RWPE1 (cell line): ENCODE results near the gene EPS15.
"Not testable (repeated sequence)": the region's sequence is repeated elsewhere in the genome, so short reads cannot be mapped to it uniquely, and the experiment has no call there.

Experiments used
- CTCF ChIA-PET: fragments of 350-600 bp; sonication (Branson Sonifier 250); formaldehyde crosslinking; extraction: SDS; loops from one replicate; lab custom pipeline; 2021; lab: Yijun Ruan, JAX
- POLR2A ChIA-PET: fragments of 400-600 bp; formaldehyde crosslinking; extraction: SDS; loops from one replicate; lab custom pipeline; 2020; ENCODE audit warnings: antibody characterized with exemption; ENCODE audit not compliant: low non-redundant PET; lab: Yijun Ruan, JAX
- DNase-seq: peaks from one replicate; pipeline ENCODE4 v3.0.0; 2012; ENCODE audit warnings: low spot score
- H3K27ac ChIP-seq: fragments of 450-650 bp; 2 replicates; pipeline ENCODE4 v1.5.1; 2017
- CTCF ChIP-seq: fragments of 450-650 bp; conservative IDR thresholded peaks from 2 replicates; pipeline ENCODE4 v1.5.1; 2017; ENCODE audit warnings: low read depth, mild to moderate bottlenecking

Gene EPS15

DNA sequence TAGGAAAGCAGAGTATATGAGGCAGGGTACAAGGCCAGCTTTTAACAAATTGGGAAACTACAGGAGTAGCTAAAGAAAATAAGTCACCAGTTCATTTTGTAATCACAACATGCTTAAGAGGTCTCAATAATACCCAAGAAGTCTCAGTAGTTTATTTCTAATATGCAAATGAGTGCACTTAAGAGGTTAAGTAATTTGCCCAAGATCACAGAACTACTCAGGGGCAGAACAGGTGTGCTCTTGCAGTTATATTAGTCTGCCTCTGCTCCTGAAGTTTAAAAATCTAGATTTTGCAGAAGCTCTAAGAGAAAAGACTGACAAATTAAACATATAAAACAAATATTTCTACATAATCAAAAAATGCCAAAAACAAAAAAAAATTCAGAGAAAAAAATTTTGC, 6.9 kb downstream of the EPS15 start:
- no peak overlapping the region for H3K27ac ChIP-seq
- TF ChIP-seq CTCF, result no peak
- DNase-seq, result no peak
- CTCF ChIA-PET, result interaction anchor here (0.6 kb wide), 1 partner anchor 1541 kb away, joined by 4 read pairs; no protein-coding TSS in a partner anchor
- POLR2A ChIA-PET, result no interaction called here

DNA sequence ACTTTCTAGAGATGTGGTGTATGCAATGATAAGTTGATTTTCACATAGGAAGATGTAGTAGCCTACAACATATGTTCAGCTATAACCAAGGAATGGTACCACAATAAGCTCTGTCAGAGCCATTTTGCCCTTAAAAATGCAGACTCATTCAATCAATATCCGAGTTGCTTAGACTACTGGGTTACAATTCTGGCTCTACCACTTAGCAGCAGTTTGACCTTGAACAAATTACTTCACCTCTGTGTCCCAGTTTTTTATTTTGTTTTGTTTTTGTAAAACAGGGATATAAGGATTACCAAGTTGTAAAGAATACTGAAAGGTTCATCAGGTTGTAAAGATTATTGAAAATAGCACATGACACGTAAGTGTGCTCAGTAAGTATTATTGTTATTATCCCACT, 9.3 kb downstream of the EPS15 start:
- DNase-seq, result no peak
- POLR2A ChIA-PET, result no interaction called here
- no peak for TF ChIP-seq CTCF
- H3K27ac ChIP-seq, result no peak overlapping the region
- CTCF ChIA-PET, result no interaction called here

DNA sequence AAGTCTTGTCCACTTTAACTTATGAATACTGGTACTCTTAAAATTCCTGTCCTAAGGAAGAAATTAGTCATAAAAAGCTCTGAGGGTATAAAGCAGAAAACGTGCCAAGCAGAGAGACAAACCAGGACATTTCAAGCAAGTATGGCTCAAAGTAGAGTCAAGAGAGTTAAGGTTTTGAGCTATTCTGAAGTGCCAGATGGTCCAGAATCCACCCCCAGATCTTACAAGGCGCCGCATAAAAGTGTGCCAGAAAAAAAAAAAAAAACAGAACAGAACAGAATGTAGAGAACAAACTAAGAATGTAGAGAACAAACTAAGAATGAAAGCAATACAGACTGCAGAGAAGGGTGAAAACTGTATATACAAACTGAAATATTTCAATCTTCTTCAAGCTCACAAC, 12.5 kb downstream of the EPS15 start:
- H3K27ac ChIP-seq, result no peak overlapping the region
- no peak for TF ChIP-seq CTCF
- no peak for DNase-seq
- POLR2A ChIA-PET, result no interaction called here
- CTCF ChIA-PET, result interaction anchor here (0.7 kb wide), 1 partner anchor 175 kb away, joined by 3 read pairs; no protein-coding TSS in a partner anchor

- no peak overlapping the region for H3K27ac ChIP-seq
- ChIA-PET POLR2A (no interaction called here), CTCF (interaction anchor here (0.6 to 0.7 kb wide), 3 partner anchors 47 to 186 kb away, joined by 3 to 9 read pairs (median 3); no protein-coding TSS in a partner anchor)
- no peak for TF ChIP-seq CTCF
- DNase-seq, result no peak
These were observed 14.1 kb downstream of the EPS15 start for GRCh38 chr1:51504806-51505525.

GRCh38 chr1:51501218-51501630, 17.8 kb downstream of the EPS15 start:
- POLR2A ChIA-PET, DNase-seq, CTCF ChIA-PET, H3K27ac ChIP-seq: not testable (repeated sequence)

DNA sequence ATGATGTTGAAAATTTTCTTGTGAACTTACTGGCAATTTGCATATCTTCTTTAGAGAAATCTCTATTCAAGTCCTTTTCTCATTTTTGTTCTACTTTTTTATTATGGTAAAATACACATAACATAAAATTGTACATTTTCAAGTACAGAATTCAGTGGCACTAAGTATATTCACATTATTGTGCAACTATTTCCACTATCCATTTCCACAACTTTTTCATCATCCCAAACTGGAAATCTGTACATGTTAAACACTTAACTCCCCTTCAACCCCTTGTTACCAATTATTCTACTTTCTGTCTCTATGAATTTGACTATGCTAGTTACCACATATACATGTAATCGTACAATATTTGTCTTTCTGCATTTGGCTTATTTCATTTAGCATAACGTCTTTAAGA, 19.4 kb downstream of the EPS15 start:
- TF ChIP-seq CTCF, result no peak
- ChIA-PET POLR2A (no interaction called here), CTCF (no interaction called here)
- DNase-seq, result no peak
- no peak overlapping the region for H3K27ac ChIP-seq

DNA sequence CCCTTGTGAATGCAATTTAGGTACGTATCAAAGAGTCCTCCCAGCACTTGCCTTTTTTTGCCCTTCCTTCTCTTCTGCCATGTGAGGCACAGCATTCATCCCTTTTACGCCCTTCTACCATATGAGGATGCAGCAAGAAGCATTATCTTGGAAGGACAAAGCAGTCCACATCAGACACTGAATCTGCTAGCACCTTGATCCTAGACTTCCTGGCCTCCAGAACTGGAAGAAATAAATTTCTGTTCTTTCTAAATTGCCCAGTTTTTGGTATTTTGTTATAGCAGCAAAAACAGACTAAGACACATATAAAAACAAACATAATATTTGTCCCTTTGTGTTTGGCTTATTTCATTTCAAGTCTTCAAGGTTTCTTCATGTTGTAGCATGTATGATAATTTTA, 20.1 kb downstream of the EPS15 start:
- ChIA-PET POLR2A (no interaction called here), CTCF (interaction anchor here (0.5 kb wide), 1 partner anchor 271 kb away, joined by 3 read pairs; no protein-coding TSS in a partner anchor)
- no peak for TF ChIP-seq CTCF
- H3K27ac ChIP-seq, result no peak overlapping the region
- no peak for DNase-seq
